ENCODE data around the gene STRIP2. TPM values are rescaled to one million over a fixed set of nuclear protein-coding genes. Genes with fewer than 3 reads are reported as not detected.

Gene STRIP2
- total and polyA plus RNA-seq, 2 of the 13 experiments (the other 11 are each of a cell fraction or from before 2014, with no cell fraction given) = 3.9 to 8.2 TPM

DNA sequence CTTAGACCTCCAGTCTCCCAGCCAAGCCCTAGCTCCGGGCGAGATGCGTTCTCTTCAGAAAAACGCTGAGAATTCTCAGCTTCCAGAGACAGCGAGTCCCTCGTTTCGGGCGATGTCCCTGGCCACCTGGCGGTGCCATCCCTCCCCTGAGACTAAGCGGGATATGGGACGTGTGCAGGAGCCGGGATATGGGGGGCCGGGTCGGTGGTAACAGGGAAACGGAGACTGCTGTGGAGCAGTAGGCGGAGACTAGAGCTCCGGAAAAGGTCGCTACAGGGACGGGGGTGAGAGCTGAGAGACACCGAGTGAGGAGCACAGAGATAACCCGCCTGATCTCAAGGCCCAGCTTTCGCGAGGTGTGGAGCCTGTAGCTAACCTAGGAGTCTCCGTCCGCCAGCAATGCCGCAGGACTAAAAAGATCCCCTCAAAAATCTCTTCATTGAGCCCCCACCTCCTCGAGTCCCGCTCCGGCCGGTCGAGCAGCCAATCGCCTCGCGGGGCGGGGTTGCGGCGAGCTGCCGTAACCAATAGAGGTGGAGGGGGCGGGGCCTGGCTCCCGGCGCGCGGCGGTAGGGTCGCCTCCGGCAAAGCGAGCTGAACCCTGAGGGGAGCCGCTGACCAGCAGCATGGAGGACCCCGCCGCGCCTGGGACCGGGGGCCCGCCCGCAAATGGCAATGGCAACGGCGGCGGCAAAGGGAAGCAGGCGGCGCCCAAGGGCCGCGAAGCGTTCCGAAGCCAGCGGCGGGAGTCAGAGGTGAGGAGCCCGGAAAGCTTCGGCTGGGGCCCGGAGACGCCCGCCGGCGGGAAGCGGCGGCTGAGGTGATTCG lies at the start of gene STRIP2 (continued):
- TF ChIP-seq, protein P1, sequence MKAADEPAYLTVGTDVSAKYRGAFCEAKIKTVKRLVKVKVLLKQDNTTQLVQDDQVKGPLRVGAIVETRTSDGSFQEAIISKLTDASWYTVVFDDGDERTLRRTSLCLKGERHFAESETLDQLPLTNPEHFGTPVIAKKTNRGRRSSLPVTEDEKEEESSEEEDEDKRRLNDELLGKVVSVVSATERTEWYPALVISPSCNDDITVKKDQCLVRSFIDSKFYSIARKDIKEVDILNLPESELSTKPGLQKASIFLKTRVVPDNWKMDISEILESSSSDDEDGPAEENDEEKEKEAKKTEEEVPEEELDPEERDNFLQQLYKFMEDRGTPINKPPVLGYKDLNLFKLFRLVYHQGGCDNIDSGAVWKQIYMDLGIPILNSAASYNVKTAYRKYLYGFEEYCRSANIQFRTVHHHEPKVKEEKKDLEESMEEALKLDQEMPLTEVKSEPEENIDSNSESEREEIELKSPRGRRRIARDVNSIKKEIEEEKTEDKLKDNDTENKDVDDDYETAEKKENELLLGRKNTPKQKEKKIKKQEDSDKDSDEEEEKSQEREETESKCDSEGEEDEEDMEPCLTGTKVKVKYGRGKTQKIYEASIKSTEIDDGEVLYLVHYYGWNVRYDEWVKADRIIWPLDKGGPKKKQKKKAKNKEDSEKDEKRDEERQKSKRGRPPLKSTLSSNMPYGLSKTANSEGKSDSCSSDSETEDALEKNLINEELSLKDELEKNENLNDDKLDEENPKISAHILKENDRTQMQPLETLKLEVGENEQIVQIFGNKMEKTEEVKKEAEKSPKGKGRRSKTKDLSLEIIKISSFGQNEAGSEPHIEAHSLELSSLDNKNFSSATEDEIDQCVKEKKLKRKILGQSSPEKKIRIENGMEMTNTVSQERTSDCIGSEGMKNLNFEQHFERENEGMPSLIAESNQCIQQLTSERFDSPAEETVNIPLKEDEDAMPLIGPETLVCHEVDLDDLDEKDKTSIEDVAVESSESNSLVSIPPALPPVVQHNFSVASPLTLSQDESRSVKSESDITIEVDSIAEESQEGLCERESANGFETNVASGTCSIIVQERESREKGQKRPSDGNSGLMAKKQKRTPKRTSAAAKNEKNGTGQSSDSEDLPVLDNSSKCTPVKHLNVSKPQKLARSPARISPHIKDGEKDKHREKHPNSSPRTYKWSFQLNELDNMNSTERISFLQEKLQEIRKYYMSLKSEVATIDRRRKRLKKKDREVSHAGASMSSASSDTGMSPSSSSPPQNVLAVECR (CRISPR knock-in tag; IDR thresholded peaks at IDR 0.05; ENCODE audit: borderline replicate concordance) = peak; percentile 86
- TF ChIP-seq NCOR1 (IDR thresholded peaks at IDR 0.05; ENCODE audit: borderline replicate concordance, low read length) (no peak), ZKSCAN1 (IDR thresholded peaks at IDR 0.05; ENCODE audit: low read length) (no peak), GFI1 (CRISPR knock-in tag; IDR thresholded peaks at IDR 0.05; ENCODE audit: borderline replicate concordance) (0 out of 2 replicates have a peak, but pooled peaks have one; percentile 19), MAZ (IDR thresholded peaks at IDR 0.05; ENCODE audit: borderline replicate concordance, low read depth, low read length) (peak; percentile 46; the same call in 1 of the 2 replicates), MAZ (CRISPR knock-in tag; IDR thresholded peaks at IDR 0.05; ENCODE audit: low read depth) (peak; percentile 70), ZNF503 (CRISPR knock-in tag; IDR thresholded peaks at IDR 0.05) (no peak), ZNF607 (CRISPR knock-in tag; IDR thresholded peaks at IDR 0.05; ENCODE audit: borderline replicate concordance) (peak; percentile 37; the same call in 1 of the 2 replicates), RXRA (CRISPR knock-in tag; IDR thresholded peaks at IDR 0.05) (0 out of 2 replicates have a peak, but pooled peaks have one; percentile 16), CEBPB (IDR thresholded peaks at IDR 0.05; ENCODE audit: borderline replicate concordance, low read depth, low read length) (no peak), GMEB1 (CRISPR knock-in tag; IDR thresholded peaks at IDR 0.05; ENCODE audit: borderline replicate concordance) (peak; percentile 39; the same call in 1 of the 2 replicates), NFKB2 (CRISPR knock-in tag; IDR thresholded peaks at IDR 0.05; ENCODE audit: borderline replicate concordance) (no peak; the same call in 1 of the 2 replicates), PAF1 (CRISPR knock-in tag; IDR thresholded peaks at IDR 0.05) (no peak), ZNF235 (CRISPR knock-in tag; IDR thresholded peaks at IDR 0.05; ENCODE audit: borderline replicate concordance) (no peak; the same call in 1 of the 2 replicates), NR1H2 (CRISPR knock-in tag; IDR thresholded peaks at IDR 0.05; ENCODE audit: borderline replicate concordance, low read depth) (no peak), ZSCAN21 (CRISPR knock-in tag; IDR thresholded peaks at IDR 0.05; ENCODE audit: borderline replicate concordance) (no peak), EEA1 (CRISPR knock-in tag; IDR thresholded peaks at IDR 0.05; ENCODE audit: borderline replicate concordance) (0 out of 2 replicates have a peak, but pooled peaks have one; percentile 52)
- TF ChIP-seq, protein P2, sequence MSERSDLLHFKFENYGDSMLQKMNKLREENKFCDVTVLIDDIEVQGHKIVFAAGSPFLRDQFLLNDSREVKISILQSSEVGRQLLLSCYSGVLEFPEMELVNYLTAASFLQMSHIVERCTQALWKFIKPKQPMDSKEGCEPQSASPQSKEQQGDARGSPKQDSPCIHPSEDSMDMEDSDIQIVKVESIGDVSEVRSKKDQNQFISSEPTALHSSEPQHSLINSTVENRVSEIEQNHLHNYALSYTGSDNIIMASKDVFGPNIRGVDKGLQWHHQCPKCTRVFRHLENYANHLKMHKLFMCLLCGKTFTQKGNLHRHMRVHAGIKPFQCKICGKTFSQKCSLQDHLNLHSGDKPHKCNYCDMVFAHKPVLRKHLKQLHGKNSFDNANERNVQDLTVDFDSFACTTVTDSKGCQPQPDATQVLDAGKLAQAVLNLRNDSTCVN (CRISPR knock-in tag; IDR thresholded peaks at IDR 0.05; ENCODE audit: borderline replicate concordance) = no peak
